SU-DHL-6 (cell line): ENCODE measurements around the gene ZNF575.
A peak's percentile ranks its signal among the peaks of the same experiment; 100 is the strongest.

Experiments used
- H2AFZ ChIP-seq: fragments of 200-600 bp; sonication (generic); 2 replicates; pipeline ENCODE4 v1.6.1; 2014; ENCODE audit warnings: low read depth, mild to moderate bottlenecking, moderate library complexity, mixed read lengths, antibody characterized with exemption, low read length; ENCODE audit not compliant: severe bottlenecking
- H3F3A ChIP-seq: fragments of 200-600 bp; shearing (Covaris generic); 2 replicates; pipeline ENCODE4 v1.6.0; 2016; ENCODE audit warnings: antibody characterized with exemption, mild to moderate bottlenecking; ENCODE audit not compliant: insufficient read depth
- H3K27ac ChIP-seq: fragments of 200-600 bp; sonication (generic); 2 replicates; pipeline ENCODE4 v1.5.1; 2016; ENCODE audit warnings: low read depth, mild to moderate bottlenecking, low read length, moderate library complexity, mixed read lengths
- H3K27me3 ChIP-seq: fragments of 200-600 bp; sonication (generic), shearing (Covaris generic); 2 replicates; pipeline ENCODE4 v1.6.0; 2014; ENCODE audit warnings: mild to moderate bottlenecking, low read length
- H3K36me3 ChIP-seq: fragments of 200-600 bp; sonication (generic); 2 replicates; pipeline ENCODE4 v1.6.1; 2014; ENCODE audit warnings: mild to moderate bottlenecking, low read length, mixed read lengths
- H3K4me2 ChIP-seq: fragments of 300-600, 200-600 bp; shearing (Covaris generic), sonication (generic); 2 replicates; pipeline ENCODE4 v1.6.0; 2014; ENCODE audit warnings: low read length, low read depth, mild to moderate bottlenecking; ENCODE audit not compliant: poor library complexity, severe bottlenecking
- H3K4me3 ChIP-seq: fragments of 200-600 bp; sonication (generic); 2 replicates; pipeline ENCODE4 v1.5.1; 2014; ENCODE audit warnings: antibody characterized with exemption, low read length, mild to moderate bottlenecking, mixed read lengths; ENCODE audit not compliant: insufficient read depth, poor library complexity, severe bottlenecking
- H3K79me2 ChIP-seq: fragments of 200-600 bp; sonication (generic); 2 replicates; pipeline ENCODE4 v1.6.1; 2014; ENCODE audit warnings: mild to moderate bottlenecking, low read length, moderate library complexity; ENCODE audit not compliant: insufficient read depth
- H3K9ac ChIP-seq: fragments of 200-600 bp; sonication (generic); 2 replicates; pipeline ENCODE4 v1.7.0; 2014; ENCODE audit warnings: mild to moderate bottlenecking, low read length
- H3K9me2 ChIP-seq: fragments of 200-600 bp; sonication (generic); replicated peaks from 2 replicates; pipeline ENCODE4 v1.6.1; 2014; ENCODE audit warnings: low read length; ENCODE audit not compliant: insufficient read depth
- H3K9me3 ChIP-seq: fragments of 200-600 bp; sonication (generic); 2 replicates; pipeline ENCODE4 v1.6.1; 2014; ENCODE audit warnings: low read length, mixed read lengths; ENCODE audit not compliant: insufficient read depth
- H4K20me1 ChIP-seq: fragments of 200-600 bp; sonication (generic); 2 replicates; pipeline ENCODE4 v1.6.1; 2014; ENCODE audit warnings: low read depth, mild to moderate bottlenecking, antibody characterized with exemption, low read length, moderate library complexity, mixed read lengths
- CTCF ChIP-seq: fragments of 200-600 bp; sonication (generic); IDR thresholded peaks from one replicate; pipeline ENCODE4 v1.5.1; 2017; ENCODE audit warnings: antibody characterized with exemption, mild to moderate bottlenecking, low read length, moderate library complexity; ENCODE audit not compliant: insufficient read depth, poor library complexity, severe bottlenecking
- EZH2phosphoT487 ChIP-seq: fragments of 200-600 bp; sonication (generic), shearing (Covaris generic); conservative IDR thresholded peaks from 2 replicates; pipeline ENCODE4 v1.6.1; 2018; ENCODE audit warnings: mild to moderate bottlenecking, antibody characterized with exemption, low read length, moderate library complexity, mixed read lengths

Gene ZNF575

GRCh38 chr19:43532962-43533545 is at the start of gene ZNF575:
TSS of gene ZNF575 (plus strand) at chr19:43533188. CDS start at chr19:43534423, 1,235 bp downstream.
- H3K79me2 ChIP-seq: no peaks in the 10 kb centered on the region
- peak within 1 kb of the TSS; percentile 43 for H3K4me3 ChIP-seq
- no peaks in the 10 kb centered on the region for H3K27me3 ChIP-seq
- H4K20me1 ChIP-seq: no peaks in the 10 kb centered on the region
- TF ChIP-seq EZH2phosphoT487 (no peak), CTCF (no peak)
- no peaks in the 10 kb centered on the region for H3K36me3 ChIP-seq
- H3K9me3 ChIP-seq: no peaks in the 10 kb centered on the region
- H3K9me2 ChIP-seq: no peaks in the 10 kb centered on the region
- peaks cover 22% of the 10 kb centered on the region for H3F3A ChIP-seq
- H2AFZ ChIP-seq: peak within 1 kb of the TSS; percentile 67
- peak within 1 kb of the TSS; percentile 57 for H3K9ac ChIP-seq
- H3K27ac ChIP-seq: peak within 1 kb of the TSS; percentile 76
- H3K4me2 ChIP-seq: peak within 1 kb of the TSS; percentile 66

- Histone ChIP-seq H3K9me3 (no peaks in the 10 kb centered on the region), H3K27ac (no peak overlapping the region), H2AFZ (no peak overlapping the region), H3K9me2 (no peaks in the 10 kb centered on the region), H3K27me3 (no peaks in the 10 kb centered on the region), H3K4me3 (no peak overlapping the region), H3K9ac (no peak overlapping the region), H3F3A (no peaks in the 10 kb centered on the region), H3K36me3 (no peaks in the 10 kb centered on the region), H3K4me2 (no peak overlapping the region), H4K20me1 (no peaks in the 10 kb centered on the region), H3K79me2 (no peaks in the 10 kb centered on the region)
- TF ChIP-seq CTCF: no peak
- no peak for TF ChIP-seq EZH2phosphoT487
Observed at GRCh38 chr19:43483281-43483680, 49.7 kb upstream of the ZNF575 start.

GRCh38 chr19:43485951-43486350 is 47.0 kb upstream of the ZNF575 start:
- H3K27me3 ChIP-seq: no peaks in the 10 kb centered on the region
- no peak overlapping the region for H2AFZ ChIP-seq
- no peak overlapping the region for H3K27ac ChIP-seq
- H3K9me2 ChIP-seq: no peaks in the 10 kb centered on the region
- TF ChIP-seq EZH2phosphoT487: no peak
- TF ChIP-seq CTCF: no peak
- H3K9me3 ChIP-seq: no peaks in the 10 kb centered on the region
- no peak overlapping the region for H3K4me3 ChIP-seq
- H3K36me3 ChIP-seq: no peaks in the 10 kb centered on the region
- H3K79me2 ChIP-seq: no peaks in the 10 kb centered on the region
- no peak overlapping the region for H3K4me2 ChIP-seq
- no peaks in the 10 kb centered on the region for H4K20me1 ChIP-seq
- H3F3A ChIP-seq: no peaks in the 10 kb centered on the region
- no peak overlapping the region for H3K9ac ChIP-seq
